Upper lobe of right lung (tissue), 1 donor: ENCODE data around the gene ETV6. TPM values are rescaled to one million over a fixed set of nuclear protein-coding genes. Genes with fewer than 3 reads are reported as not detected.
A peak's percentile ranks its signal among the peaks of the same experiment; 100 is the strongest.

Source experiments
- ATAC-seq: fragments of 200-7000 bp; cut with Tn5 transposase; one replicate; pipeline ENCODE4 v1.9.1; 2020; ENCODE audit warnings: mild to moderate bottlenecking, moderate library complexity
- DNase-seq: peaks from one replicate; pipeline ENCODE4 v3.0.0-alpha.2; 2020
- H3K27ac ChIP-seq: fragments of 200-600 bp; one replicate; pipeline ENCODE4 v1.8.0; 2022
- H3K27me3 ChIP-seq: fragments of 200-600 bp; one replicate; pipeline ENCODE4 v1.8.0; 2022; ENCODE audit warnings: mild to moderate bottlenecking
- H3K36me3 ChIP-seq: fragments of 200-600 bp; one replicate; pipeline ENCODE4 v1.8.0; 2022
- H3K4me1 ChIP-seq: fragments of 200-600 bp; one replicate; pipeline ENCODE4 v1.8.0; 2022
- H3K4me3 ChIP-seq: fragments of 200-600 bp; one replicate; pipeline ENCODE4 v1.8.0; 2022; ENCODE audit warnings: mild to moderate bottlenecking
- H3K9me3 ChIP-seq: fragments of 200-600 bp; one replicate; pipeline ENCODE4 v1.8.0; 2022
- intact Hi-C: fragments of 100-400 bp; cut with DNase I; formaldehyde crosslinking; loops from one replicate; pipeline ENCODE4 v1.11.0; 2022
- total RNA-seq: library from RNA; stranded (reverse); fragmentation: NEBNext Ultra II Directional; extraction: Animal tissue kit (Norgen Biotek cat#: 25700); gene quantifications from one replicate; pipeline ENCODE4 v1.2.1, GENCODE V29; 2021
- TF ChIP-seq, protein P1 (sequence below): fragments of 200-600 bp; IDR thresholded peaks from one replicate; pipeline ENCODE4 v1.8.0; 2022; ENCODE audit warnings: antibody characterized with exemption
- donor health status: DM: no; HTN: yes; CAD: no; lungs with severe emphysema.

Gene ETV6
- total RNA-seq, 1 donor from 2014 or later = 45.0 TPM

- ATAC-seq = peak; percentile 13
- TF ChIP-seq, protein P1, sequence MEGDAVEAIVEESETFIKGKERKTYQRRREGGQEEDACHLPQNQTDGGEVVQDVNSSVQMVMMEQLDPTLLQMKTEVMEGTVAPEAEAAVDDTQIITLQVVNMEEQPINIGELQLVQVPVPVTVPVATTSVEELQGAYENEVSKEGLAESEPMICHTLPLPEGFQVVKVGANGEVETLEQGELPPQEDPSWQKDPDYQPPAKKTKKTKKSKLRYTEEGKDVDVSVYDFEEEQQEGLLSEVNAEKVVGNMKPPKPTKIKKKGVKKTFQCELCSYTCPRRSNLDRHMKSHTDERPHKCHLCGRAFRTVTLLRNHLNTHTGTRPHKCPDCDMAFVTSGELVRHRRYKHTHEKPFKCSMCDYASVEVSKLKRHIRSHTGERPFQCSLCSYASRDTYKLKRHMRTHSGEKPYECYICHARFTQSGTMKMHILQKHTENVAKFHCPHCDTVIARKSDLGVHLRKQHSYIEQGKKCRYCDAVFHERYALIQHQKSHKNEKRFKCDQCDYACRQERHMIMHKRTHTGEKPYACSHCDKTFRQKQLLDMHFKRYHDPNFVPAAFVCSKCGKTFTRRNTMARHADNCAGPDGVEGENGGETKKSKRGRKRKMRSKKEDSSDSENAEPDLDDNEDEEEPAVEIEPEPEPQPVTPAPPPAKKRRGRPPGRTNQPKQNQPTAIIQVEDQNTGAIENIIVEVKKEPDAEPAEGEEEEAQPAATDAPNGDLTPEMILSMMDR = no peak
- Histone ChIP-seq H3K9me3 (no peaks in the 10 kb centered on the region), H3K4me3 (no peak overlapping the region), H3K27me3 (no peaks in the 10 kb centered on the region), H3K36me3 (no peaks in the 10 kb centered on the region), H3K27ac (peak overlapping the region; percentile 61), H3K4me1 (peaks cover 23% of the 10 kb centered on the region)
- no peak for DNase-seq
- intact Hi-C loops = no loop called here
Observed at GRCh38 chr12:11822081-11822834, 172.8 kb downstream of the ETV6 start.

- Histone ChIP-seq H3K36me3 (no peaks in the 10 kb centered on the region), H3K9me3 (no peaks in the 10 kb centered on the region), H3K27me3 (no peaks in the 10 kb centered on the region), H3K27ac (peak overlapping the region; percentile 61), H3K4me1 (peaks cover 26% of the 10 kb centered on the region), H3K4me3 (no peak overlapping the region)
- ATAC-seq (no peak), DNase-seq (no peak)
- intact Hi-C loops = no loop called here
- TF ChIP-seq, protein P1 = no peak
Observed at GRCh38 chr12:11823043-11823442, 173.6 kb downstream of the ETV6 start.

GRCh38 chr12:11823593-11823992 lies 174.1 kb downstream of the ETV6 start:
- Histone ChIP-seq H3K4me1 (peaks cover 31% of the 10 kb centered on the region), H3K27me3 (no peaks in the 10 kb centered on the region), H3K36me3 (no peaks in the 10 kb centered on the region), H3K9me3 (no peaks in the 10 kb centered on the region), H3K27ac (no peak overlapping the region), H3K4me3 (no peak overlapping the region)
- ATAC-seq (no peak), DNase-seq (no peak)
- TF ChIP-seq, protein P1 = no peak
- intact Hi-C loops = no loop called here

- Histone ChIP-seq H3K9me3 (no peaks in the 10 kb centered on the region), H3K36me3 (no peaks in the 10 kb centered on the region), H3K27ac (no peak overlapping the region), H3K27me3 (no peaks in the 10 kb centered on the region), H3K4me1 (peaks cover 35% of the 10 kb centered on the region), H3K4me3 (no peak overlapping the region)
- intact Hi-C loops = no loop called here
- TF ChIP-seq, protein P1 = no peak
- DNase-seq = no peak
- no peak for ATAC-seq
Observed at GRCh38 chr12:11824069-11824468, 174.6 kb downstream of the ETV6 start.

- DNase-seq (no peak), ATAC-seq (no peak)
- H3K27me3 ChIP-seq = no peaks in the 10 kb centered on the region
- H3K4me1 ChIP-seq = peaks cover 40% of the 10 kb centered on the region
- no peak overlapping the region for H3K27ac ChIP-seq
- TF ChIP-seq, protein P1 = no peak
- intact Hi-C loops = no loop called here
- no peaks in the 10 kb centered on the region for H3K36me3 ChIP-seq
- H3K4me3 ChIP-seq = no peak overlapping the region
- no peaks in the 10 kb centered on the region for H3K9me3 ChIP-seq
Observed at GRCh38 chr12:11824736-11825135, 175.3 kb downstream of the ETV6 start.
